Uterus (tissue), 4 donors: ENCODE results near the gene UBP1. TPM values are rescaled to one million over a fixed set of nuclear protein-coding genes. Genes with fewer than 3 reads are reported as not detected.

Source experiments
- DNase-seq, 2 donors: peaks; one replicate each; pipeline ENCODE4 v3.0.0-alpha.2; 2019 to 2020
- H3K27ac ChIP-seq, 2 donors: fragments of 200-600 bp; sonication (generic); 1 replicate in 1 of 2; 2 replicates in 1 of 2; pipeline ENCODE4 v1.5.1; 2016 to 2018
- H3K27me3 ChIP-seq, 2 donors: fragments of 200-600 bp; sonication (generic); one replicate each; pipeline ENCODE4 v1.5.1; 2018 to 2019; ENCODE audit warnings: control low read depth in 1 of 2
- H3K36me3 ChIP-seq, 2 donors: fragments of 200-600 bp; sonication (generic); one replicate each; pipeline ENCODE4 v1.5.1; 2019; ENCODE audit warnings: control low read depth in 1 of 2
- H3K4me1 ChIP-seq, 2 donors: fragments of 200-600 bp; sonication (generic); one replicate each; pipeline ENCODE4 v1.5.1; 2018 to 2019; ENCODE audit warnings: control low read depth in 1 of 2
- H3K4me3 ChIP-seq, 2 donors: fragments of 200-600 bp; sonication (generic); 1 replicate in 1 of 2; 2 replicates in 1 of 2; pipeline ENCODE4 v1.5.1; 2018 to 2019; ENCODE audit warnings: mild to moderate bottlenecking in 1 of 2
- H3K9me3 ChIP-seq, 2 donors: fragments of 200-600 bp; sonication (generic); one replicate each; pipeline ENCODE4 v1.5.1; 2019; ENCODE audit warnings: control low read depth in 1 of 2
- CTCF ChIP-seq, 4 experiments: fragments of 200-600 bp in 2 of 4; fragments of 450-650 bp in 2 of 4; sonication (generic) in 2 of 4; IDR thresholded peaks; one replicate each; pipeline ENCODE4 v1.5.1; 2016 to 2019; ENCODE audit warnings: antibody characterized with exemption in 4 of 4, mild to moderate bottlenecking in 2 of 4, moderate library complexity in 1 of 4
- POLR2A ChIP-seq, 2 donors: fragments of 450-650 bp; IDR thresholded peaks; one replicate each; pipeline ENCODE4 v1.6.1; 2016; ENCODE audit warnings: antibody characterized with exemption in 2 of 2, mild to moderate bottlenecking in 1 of 2, moderate library complexity in 1 of 2
- intact Hi-C: fragments of 100-400 bp; cut with DNase I; formaldehyde crosslinking; loops from one replicate; pipeline ENCODE4 v1.15.1; 2023; ENCODE audit warnings: low total_unique reads
- total RNA-seq, 4 donors: library from RNA; depleted of rRNA in 3 of 4; stranded (reverse); fragments of >200 nt in 3 of 4; gene quantifications; one replicate each; pipeline versions ENCODE4 v1.1.0 to v1.2.4, GENCODE V29; 2014 to 2023
- donor health status: DM: yes; HTN: yes; CAD: no.

Gene UBP1
- total RNA-seq, 4 donors from 2014 or later, result 25.6 to 86.3 (median 51.2) TPM

DNA sequence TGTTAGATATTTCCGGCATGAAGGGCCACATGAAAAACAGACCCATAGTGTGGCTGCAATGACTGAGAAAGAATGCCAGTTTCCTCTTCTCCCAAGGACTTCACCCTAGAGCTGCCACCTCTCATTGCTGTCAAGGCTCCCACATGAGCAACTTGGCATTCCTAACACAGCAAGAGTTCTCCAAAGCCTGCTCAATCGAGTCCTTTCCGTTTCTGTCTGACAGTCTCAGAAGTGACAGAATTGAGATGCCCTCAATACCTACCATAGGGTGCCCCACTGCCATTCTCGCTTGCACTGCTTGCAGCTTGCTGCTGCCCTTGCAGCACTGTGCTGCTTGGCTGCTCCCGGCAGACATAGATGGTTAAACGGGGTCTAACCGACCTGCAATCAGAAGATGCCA lies 44.3 kb downstream of the UBP1 start:
- Histone ChIP-seq H3K27ac (no peak overlapping the region), H3K27me3 (no peaks in the 10 kb centered on the region), H3K4me1 (no peaks in the 10 kb centered on the region), H3K9me3 (no peaks in the 10 kb centered on the region), H3K4me3 (no peak overlapping the region), H3K36me3 (no peaks in the 10 kb centered on the region)
- intact Hi-C loops, result no loop called here
- DNase-seq, result no peak
- TF ChIP-seq CTCF (IDR thresholded peaks at IDR 0.05) (no peak), POLR2A (IDR thresholded peaks at IDR 0.05) (no peak)

DNA sequence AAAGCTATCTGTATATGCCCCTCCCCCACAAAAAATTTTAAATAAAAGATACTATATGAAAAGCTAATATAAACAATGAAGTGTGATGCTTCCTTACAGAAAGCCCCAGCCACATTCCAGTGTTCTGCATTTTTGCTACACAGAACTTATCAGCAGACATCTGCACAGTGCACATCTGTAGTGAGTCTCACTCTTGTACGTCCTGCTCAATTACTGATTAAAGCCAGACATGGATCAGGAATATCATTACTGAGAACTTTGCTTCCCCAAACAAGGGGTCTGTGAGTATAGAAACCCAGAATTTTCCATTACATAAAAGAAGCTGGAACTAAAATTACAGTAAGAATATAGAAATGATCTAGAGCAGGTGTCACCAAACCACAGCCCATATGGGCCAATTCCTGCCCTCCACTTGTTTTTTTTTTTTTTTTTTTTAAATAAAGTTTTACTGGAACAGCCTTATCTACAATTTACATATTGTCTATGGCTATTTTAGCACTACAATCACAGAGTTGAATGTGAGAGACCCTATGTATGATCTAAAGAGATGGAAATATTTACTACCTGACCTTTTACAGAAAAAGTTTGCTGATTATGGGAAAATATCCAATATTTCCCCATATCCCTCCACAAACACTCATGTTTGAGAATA lies 45.7 kb downstream of the UBP1 start:
- Histone ChIP-seq H3K27ac (no peak overlapping the region), H3K9me3 (no peaks in the 10 kb centered on the region), H3K4me1 (no peaks in the 10 kb centered on the region), H3K36me3 (no peaks in the 10 kb centered on the region), H3K4me3 (no peak overlapping the region), H3K27me3 (no peaks in the 10 kb centered on the region)
- DNase-seq, result no peak
- intact Hi-C loops, result no loop called here
- no peak for TF ChIP-seq CTCF (IDR thresholded peaks at IDR 0.05)
- no peak for TF ChIP-seq POLR2A (IDR thresholded peaks at IDR 0.05)

DNA sequence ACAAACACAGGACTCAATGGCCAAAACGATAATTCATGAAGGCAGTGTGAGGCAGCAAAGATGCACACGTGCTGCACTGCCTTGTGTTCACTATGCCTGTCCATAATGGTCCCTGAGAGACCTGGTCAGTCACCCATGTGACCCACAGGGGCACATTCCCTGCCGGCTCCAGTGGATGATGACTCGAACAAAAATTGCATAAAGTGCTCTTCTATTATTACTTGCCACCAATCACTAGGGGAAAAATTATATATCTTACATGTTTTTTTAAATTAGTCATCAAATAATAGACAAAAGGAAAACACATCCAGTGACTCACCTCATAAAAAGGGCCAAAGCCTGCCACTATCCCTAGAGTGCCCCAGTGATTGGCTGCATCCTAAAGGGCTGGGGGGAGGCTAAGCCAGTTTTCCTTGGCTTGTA lies 47.5 kb downstream of the UBP1 start:
- H3K27me3 ChIP-seq, result no peaks in the 10 kb centered on the region
- TF ChIP-seq POLR2A (IDR thresholded peaks at IDR 0.05) (no peak), CTCF (IDR thresholded peaks at IDR 0.05) (no peak)
- no peak overlapping the region for H3K27ac ChIP-seq
- no peaks in the 10 kb centered on the region for H3K9me3 ChIP-seq
- no peaks in the 10 kb centered on the region for H3K4me1 ChIP-seq
- intact Hi-C loops, result no loop called here
- H3K4me3 ChIP-seq, result no peak overlapping the region
- no peaks in the 10 kb centered on the region for H3K36me3 ChIP-seq
- no peak for DNase-seq

- Histone ChIP-seq H3K27me3 (no peaks in the 10 kb centered on the region), H3K9me3 (no peaks in the 10 kb centered on the region), H3K36me3 (no peaks in the 10 kb centered on the region), H3K4me3 (no peak overlapping the region), H3K27ac (no peak overlapping the region), H3K4me1 (no peaks in the 10 kb centered on the region)
- TF ChIP-seq CTCF (IDR thresholded peaks at IDR 0.05) (no peak), POLR2A (IDR thresholded peaks at IDR 0.05) (no peak)
- DNase-seq, result no peak
- intact Hi-C loops, result no loop called here
Measured at GRCh38 chr3:33392144-33392543, 48.1 kb downstream of the UBP1 start.

GRCh38 chr3:33391255-33391995 lies 48.8 kb downstream of the UBP1 start:
- no peaks in the 10 kb centered on the region for H3K27me3 ChIP-seq
- no peaks in the 10 kb centered on the region for H3K36me3 ChIP-seq
- H3K4me1 ChIP-seq, result no peaks in the 10 kb centered on the region
- H3K9me3 ChIP-seq, result no peaks in the 10 kb centered on the region
- H3K27ac ChIP-seq, result no peak overlapping the region
- no peak for TF ChIP-seq CTCF (IDR thresholded peaks at IDR 0.05)
- TF ChIP-seq POLR2A (IDR thresholded peaks at IDR 0.05), result no peak
- no peak overlapping the region for H3K4me3 ChIP-seq
- intact Hi-C loops, result no loop called here
- DNase-seq, result no peak
